Neural cell (in vitro differentiated cells): ENCODE measurements around the gene SLC16A2.

ENCODE experiments used
- EP300 ChIP-seq: fragments of 450-650 bp; conservative IDR thresholded peaks from 2 replicates; pipeline ENCODE4 v1.6.1; 2014; ENCODE audit warnings: antibody characterized with exemption, mild to moderate bottlenecking, moderate library complexity; ENCODE audit not compliant: poor library complexity, severe bottlenecking
- EZH2 ChIP-seq: fragments of 200-600, 300-800 bp; shearing (Covaris generic), sonication (generic); IDR thresholded peaks from 2 replicates; pipeline ENCODE4 v1.6.1; 2014; ENCODE audit warnings: antibody characterized with exemption, low read length, borderline replicate concordance, mild to moderate bottlenecking; ENCODE audit not compliant: insufficient read depth, poor library complexity, severe bottlenecking
- POLR2AphosphoS5 ChIP-seq: IDR thresholded peaks from 2 replicates; pipeline ENCODE4 v1.6.1; 2012
- RAD21 ChIP-seq: fragments of 450-650 bp; conservative IDR thresholded peaks from 2 replicates; pipeline ENCODE4 v1.6.1; 2014; ENCODE audit warnings: antibody characterized with exemption, mild to moderate bottlenecking, moderate library complexity
- REST ChIP-seq: IDR thresholded peaks from 2 replicates; pipeline ENCODE4 v1.6.1; 2012; ENCODE audit warnings: borderline replicate concordance
- TF ChIP-seq, protein P1 (sequence below): fragments of 450-650 bp; IDR thresholded peaks from 2 replicates; pipeline ENCODE4 v1.5.1; 2014; ENCODE audit warnings: antibody characterized with exemption, mild to moderate bottlenecking, moderate library complexity; ENCODE audit not compliant: poor library complexity, severe bottlenecking

DNA sequence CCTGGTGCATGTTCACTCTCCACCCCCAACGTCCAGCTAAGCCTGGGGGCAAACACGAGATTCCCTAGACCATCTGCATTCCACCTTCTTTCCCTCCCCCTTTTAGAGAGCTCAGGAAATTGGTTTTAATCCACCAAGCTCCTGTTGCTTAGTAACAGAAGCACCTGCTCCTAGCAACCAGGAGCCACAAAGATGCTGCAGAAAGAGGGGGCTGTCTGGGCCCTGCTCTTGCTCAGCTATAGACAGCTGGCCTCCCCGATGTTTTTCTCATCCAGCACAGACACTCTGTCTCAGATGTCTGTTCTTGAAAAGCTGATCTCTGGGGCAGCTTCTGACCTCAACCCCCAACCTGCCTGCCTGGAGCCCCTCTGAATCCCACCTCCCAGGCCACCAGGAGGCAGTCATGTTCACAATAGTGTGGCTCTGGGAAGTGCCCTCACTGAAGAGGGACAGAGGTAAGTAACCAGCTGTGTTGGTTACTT is 71.5 kb downstream of the SLC16A2 start:
- peak; percentile 8 for TF ChIP-seq POLR2AphosphoS5
- TF ChIP-seq EP300 = peak; percentile 46
- TF ChIP-seq, protein P1, sequence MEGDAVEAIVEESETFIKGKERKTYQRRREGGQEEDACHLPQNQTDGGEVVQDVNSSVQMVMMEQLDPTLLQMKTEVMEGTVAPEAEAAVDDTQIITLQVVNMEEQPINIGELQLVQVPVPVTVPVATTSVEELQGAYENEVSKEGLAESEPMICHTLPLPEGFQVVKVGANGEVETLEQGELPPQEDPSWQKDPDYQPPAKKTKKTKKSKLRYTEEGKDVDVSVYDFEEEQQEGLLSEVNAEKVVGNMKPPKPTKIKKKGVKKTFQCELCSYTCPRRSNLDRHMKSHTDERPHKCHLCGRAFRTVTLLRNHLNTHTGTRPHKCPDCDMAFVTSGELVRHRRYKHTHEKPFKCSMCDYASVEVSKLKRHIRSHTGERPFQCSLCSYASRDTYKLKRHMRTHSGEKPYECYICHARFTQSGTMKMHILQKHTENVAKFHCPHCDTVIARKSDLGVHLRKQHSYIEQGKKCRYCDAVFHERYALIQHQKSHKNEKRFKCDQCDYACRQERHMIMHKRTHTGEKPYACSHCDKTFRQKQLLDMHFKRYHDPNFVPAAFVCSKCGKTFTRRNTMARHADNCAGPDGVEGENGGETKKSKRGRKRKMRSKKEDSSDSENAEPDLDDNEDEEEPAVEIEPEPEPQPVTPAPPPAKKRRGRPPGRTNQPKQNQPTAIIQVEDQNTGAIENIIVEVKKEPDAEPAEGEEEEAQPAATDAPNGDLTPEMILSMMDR = peak; percentile 69
- TF ChIP-seq RAD21 = peak; percentile 37
- TF ChIP-seq REST = peak; percentile 29
- TF ChIP-seq EZH2 = no peak
